Endothelial cell of hepatic sinusoid (primary cell): ENCODE results near the gene TRIM7.

ENCODE experiments used
- in situ Hi-C: cut with HindIII; loops from 2 replicates; pipeline ENCODE4 v1.10.0; 2017; ENCODE audit warnings: low sequenced_read_pairs

The TRIM7 gene

GRCh38 chr5:181197326-181197951 is 7.6 kb downstream of the TRIM7 start:
- in situ Hi-C loops = loop anchor here (5.0 kb wide), 1 partner anchor 40 kb away; no protein-coding TSS in a partner anchor

GRCh38 chr5:181195249-181195761 is 9.7 kb downstream of the TRIM7 start:
- in situ Hi-C loops = loop anchor here (5.0 kb wide), 1 partner anchor 42 kb away; no protein-coding TSS in a partner anchor

GRCh38 chr5:181194489-181195248 is 10.3 kb downstream of the TRIM7 start:
- in situ Hi-C loops = loop anchor here (5.0 kb wide), 1 partner anchor 43 kb away; no protein-coding TSS in a partner anchor

- in situ Hi-C loops = no loop called here
Measured at GRCh38 chr5:181193656-181194055, 11.3 kb downstream of the TRIM7 start.

GRCh38 chr5:181192337-181193046 is 12.5 kb downstream of the TRIM7 start:
- in situ Hi-C loops = no loop called here

- in situ Hi-C loops = no loop called here
Measured at GRCh38 chr5:181191526-181192336, 13.3 kb downstream of the TRIM7 start.

GRCh38 chr5:181190711-181191525 is 14.1 kb downstream of the TRIM7 start:
- in situ Hi-C loops = no loop called here

- in situ Hi-C loops = no loop called here
Measured at GRCh38 chr5:181189962-181190710, 14.9 kb downstream of the TRIM7 start.

GRCh38 chr5:181189363-181189961 is 15.5 kb downstream of the TRIM7 start:
- in situ Hi-C loops = no loop called here

GRCh38 chr5:181188700-181189362 is 16.2 kb downstream of the TRIM7 start:
- in situ Hi-C loops = no loop called here

- in situ Hi-C loops = no loop called here
Measured at GRCh38 chr5:181187500-181188213, 17.3 kb downstream of the TRIM7 start.

- in situ Hi-C loops = no loop called here
Measured at GRCh38 chr5:181186986-181187499, 18.0 kb downstream of the TRIM7 start.

- in situ Hi-C loops = no loop called here
Measured at GRCh38 chr5:181186022-181186421, 19.0 kb downstream of the TRIM7 start.

- in situ Hi-C loops = no loop called here
Measured at GRCh38 chr5:181185560-181185959, 19.4 kb downstream of the TRIM7 start.

- in situ Hi-C loops = no loop called here
Measured at GRCh38 chr5:181184845-181185216, 20.2 kb downstream of the TRIM7 start.

GRCh38 chr5:181182651-181183050 is 22.3 kb downstream of the TRIM7 start:
- in situ Hi-C loops = no loop called here
